Measurements from ENCODE around the gene CD164. TPM values are rescaled to one million over a fixed set of nuclear protein-coding genes. Genes with fewer than 3 reads are reported as not detected.

Gene CD164
- total and polyA plus RNA-seq, 7 experiments from 2014 or later = 149 to 275 (median 206) TPM

DNA sequence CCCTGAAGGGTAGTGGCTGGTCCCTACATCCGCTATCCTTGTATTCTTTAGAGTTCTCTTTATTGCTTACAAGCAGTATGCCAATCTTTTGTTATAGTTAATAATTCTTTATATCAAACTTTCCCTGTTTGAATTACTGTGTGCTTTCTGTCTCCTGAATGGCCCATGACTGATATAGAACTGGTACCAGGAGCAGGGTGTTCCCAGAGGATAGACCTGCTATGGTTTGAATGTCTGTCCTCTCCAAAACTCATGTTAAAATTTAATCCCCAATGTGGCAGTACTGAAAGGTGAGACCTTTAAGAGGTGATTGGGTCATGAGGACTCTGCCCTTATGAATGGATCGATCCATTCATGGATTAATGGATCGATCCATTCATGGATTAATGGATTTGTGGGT lies 26.0 kb downstream of the CD164 start:
- Histone ChIP-seq H3K4me3 (ENCODE audit: low read length) (no peak overlapping the region), H3K27ac (ENCODE audit: low read depth, low read length) (no peak overlapping the region), H3K27me3 (ENCODE audit: control insufficient read depth in 2 of 2, insufficient read depth in 2 of 2, low read length in 2 of 2) (no peaks in the 10 kb centered on the region), H3K36me3 (ENCODE audit: control insufficient read depth in 2 of 3, insufficient read depth in 3 of 3, low read length in 3 of 3) (peaks cover 0 to 55% (median 11%) of the 10 kb centered on the region in 3 experiments), H3K4me1 (ENCODE audit: control insufficient read depth in 2 of 2, insufficient read depth in 2 of 2, low read length in 2 of 2) (no peaks in the 10 kb centered on the region), H3K9me3 (ENCODE audit: control insufficient read depth in 2 of 3, low read length in 3 of 3) (peaks cover 0 to 6% (median 0%) of the 10 kb centered on the region in 3 experiments)
- Mint-ChIP-seq H3K9me3 (peaks cover 0 to 14% (median 4%) of the 10 kb centered on the region in 11 donors), H3K4me1 (peaks cover 9 to 26% (median 19%) of the 10 kb centered on the region in 7 donors), H3K27ac (no peak overlapping the region), H3K4me3 (no peak overlapping the region), H3K36me3 (peaks cover 15 to 79% (median 71%) of the 10 kb centered on the region in 5 donors), H3K27me3 (no peaks in the 10 kb centered on the region)
- CTCF ChIA-PET = interaction anchor here (0.6 kb wide), 1 partner anchor 58 kb away, joined by 3 read pairs; no protein-coding TSS in a partner anchor
- DNase-seq = no peak
- intact Hi-C loops (cut with micrococcal nuclease) = no loop called here
- POLR2A ChIA-PET = no interaction called here
- ATAC-seq = no peak

DNA sequence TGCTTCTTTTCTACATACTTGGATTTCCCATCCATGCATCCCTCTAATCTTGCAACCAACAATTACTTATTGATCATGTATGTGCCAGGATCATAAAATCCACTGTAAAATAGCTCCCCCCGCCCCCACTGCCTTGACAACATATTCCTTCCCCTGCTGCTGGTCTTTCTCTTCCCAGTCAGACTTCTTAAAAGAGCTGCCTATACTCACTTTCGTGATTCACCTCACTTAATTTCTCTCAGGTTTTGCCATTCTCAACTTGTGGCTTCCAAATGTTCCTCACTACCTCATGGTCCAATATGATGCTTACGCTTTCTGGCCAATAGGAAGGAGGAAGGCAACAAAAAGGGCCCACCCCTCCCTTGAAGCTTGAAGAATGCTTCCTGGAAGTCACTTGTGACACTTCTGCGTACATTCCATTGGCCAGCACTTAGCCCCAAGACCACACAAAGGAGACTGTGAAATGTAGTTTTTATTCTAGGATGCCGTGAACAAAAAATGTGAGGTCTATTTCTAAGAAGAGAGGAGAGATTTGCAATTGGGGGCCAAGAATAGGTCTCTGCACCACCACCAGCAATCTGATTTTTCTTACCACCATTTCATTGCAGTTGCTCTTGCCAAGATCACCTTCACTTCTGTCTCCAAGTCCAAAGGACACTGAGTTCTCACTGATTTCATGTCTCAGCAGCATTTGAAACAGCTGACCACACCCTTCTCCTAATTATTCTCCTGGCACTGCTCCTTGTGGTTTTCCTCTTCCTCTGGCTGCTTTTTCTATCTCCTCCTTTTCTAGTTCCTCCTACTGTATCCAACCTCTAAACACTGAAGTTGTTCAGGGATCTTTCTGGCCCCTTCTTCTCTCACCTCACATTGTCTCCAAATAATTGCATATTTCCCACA lies 30.8 kb downstream of the CD164 start:
- intact Hi-C loops (cut with micrococcal nuclease) = no loop called here

DNA sequence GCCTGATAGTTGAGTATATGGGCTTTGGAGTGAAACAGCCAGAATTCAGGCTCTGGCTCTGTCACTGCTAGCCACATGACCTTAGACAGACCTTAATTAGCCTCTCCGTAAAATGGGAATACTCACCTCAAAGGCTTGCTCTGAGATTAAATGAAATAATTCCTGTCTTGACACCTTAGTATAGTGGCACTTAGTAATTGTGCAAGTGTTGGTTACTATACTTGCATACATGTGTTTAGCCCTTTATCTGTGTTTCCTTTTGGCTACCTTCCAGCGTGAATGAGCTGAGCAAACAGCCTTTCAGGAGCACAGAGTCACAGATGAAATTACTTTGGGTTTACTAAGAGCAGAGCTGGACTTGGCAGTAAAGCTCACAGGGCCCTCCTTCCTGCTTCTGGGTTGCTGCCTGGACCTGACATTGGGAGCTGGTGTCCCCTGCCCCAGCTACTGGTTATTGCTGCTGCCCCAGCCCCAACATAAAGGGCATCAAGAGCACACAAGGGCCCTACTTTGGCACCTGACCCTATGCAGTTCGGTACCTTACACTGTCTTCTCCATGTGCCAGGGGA lies 32.8 kb downstream of the CD164 start:
- peaks cover 0 to 26% (median 20%) of the 10 kb centered on the region in 5 donors for H3K36me3 Mint-ChIP-seq
- no peaks in the 10 kb centered on the region for H3K9me3 Mint-ChIP-seq
- Histone ChIP-seq H3K4me3 (ENCODE audit: low read length) (no peak overlapping the region), H3K36me3 (ENCODE audit: control insufficient read depth in 2 of 3, insufficient read depth in 3 of 3, low read length in 3 of 3) (no peaks in the 10 kb centered on the region), H3K27ac (ENCODE audit: low read depth, low read length) (no peak overlapping the region), H3K9me3 (ENCODE audit: control insufficient read depth in 2 of 3, low read length in 3 of 3) (no peaks in the 10 kb centered on the region), H3K4me1 (ENCODE audit: control insufficient read depth in 2 of 2, insufficient read depth in 2 of 2, low read length in 2 of 2) (no peaks in the 10 kb centered on the region), H3K27me3 (ENCODE audit: control insufficient read depth in 2 of 2, insufficient read depth in 2 of 2, low read length in 2 of 2) (no peaks in the 10 kb centered on the region)
- no peak for DNase-seq
- H3K27ac Mint-ChIP-seq = peak overlapping the region in 4 of 9 donors; percentile 6 to 32 (median 18)
- no peak overlapping the region for H3K4me3 Mint-ChIP-seq
- ChIA-PET CTCF (interaction anchor here (0.9 kb wide), 1 partner anchor 12 kb away, joined by 3 read pairs; no protein-coding TSS in a partner anchor), POLR2A (no interaction called here)
- no peaks in the 10 kb centered on the region for H3K27me3 Mint-ChIP-seq
- intact Hi-C loops (cut with micrococcal nuclease) = no loop called here
- ATAC-seq = peak; percentile 53
- H3K4me1 Mint-ChIP-seq = peaks cover 14 to 26% (median 18%) of the 10 kb centered on the region in 7 donors

More for the DNA sequence above, 30.8 kb downstream of the CD164 start:
- ChIA-PET POLR2A (no interaction called here), CTCF (interaction anchor here (0.7 kb wide), 1 partner anchor 783 kb away, joined by 3 read pairs; no protein-coding TSS in a partner anchor)
- Histone ChIP-seq H3K4me3 (ENCODE audit: low read length) (no peak overlapping the region), H3K27ac (ENCODE audit: low read depth, low read length) (no peak overlapping the region), H3K9me3 (ENCODE audit: control insufficient read depth in 2 of 3, low read length in 3 of 3) (peaks cover 0 to 5% (median 0%) of the 10 kb centered on the region in 3 experiments), H3K36me3 (ENCODE audit: control insufficient read depth in 2 of 3, insufficient read depth in 3 of 3, low read length in 3 of 3) (peaks cover 0 to 11% (median 0%) of the 10 kb centered on the region in 3 experiments), H3K27me3 (ENCODE audit: control insufficient read depth in 2 of 2, insufficient read depth in 2 of 2, low read length in 2 of 2) (no peaks in the 10 kb centered on the region), H3K4me1 (ENCODE audit: control insufficient read depth in 2 of 2, insufficient read depth in 2 of 2, low read length in 2 of 2) (no peaks in the 10 kb centered on the region)
- DNase-seq (no peak), ATAC-seq (no peak)
- Mint-ChIP-seq H3K27ac (peak overlapping the region in 7 of 9 donors; percentile 2 to 44 (median 19)), H3K27me3 (no peaks in the 10 kb centered on the region), H3K4me1 (peaks cover 14 to 26% (median 18%) of the 10 kb centered on the region in 7 donors), H3K4me3 (no peak overlapping the region), H3K36me3 (peaks cover 3 to 36% (median 30%) of the 10 kb centered on the region in 5 donors), H3K9me3 (peaks cover 0 to 4% (median 3%) of the 10 kb centered on the region in 11 donors)

DNA sequence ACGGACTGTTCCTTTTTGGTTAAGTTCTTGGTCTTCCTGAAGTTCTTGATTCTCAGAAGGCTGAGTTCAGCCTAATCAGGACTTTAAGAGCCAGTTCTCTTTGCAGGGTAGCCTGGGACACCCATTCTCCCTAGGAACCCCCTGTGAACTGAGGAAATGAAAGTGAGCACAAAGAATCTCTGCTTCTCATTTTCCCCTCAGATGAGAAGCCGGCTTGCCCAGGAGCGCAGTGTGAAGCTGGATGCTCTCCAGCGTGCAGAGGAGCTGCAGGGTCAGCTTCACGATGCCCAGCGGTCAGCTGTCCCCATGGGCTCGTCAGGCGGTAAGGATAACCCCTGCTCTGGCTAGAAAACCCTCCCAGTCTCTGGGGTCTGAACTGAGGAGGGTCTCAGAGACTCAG lies 34.0 kb downstream of the CD164 start:
- intact Hi-C loops (cut with micrococcal nuclease) = no loop called here
- Histone ChIP-seq H3K4me3 (ENCODE audit: low read length) (no peak overlapping the region), H3K9me3 (ENCODE audit: control insufficient read depth in 2 of 3, low read length in 3 of 3) (no peaks in the 10 kb centered on the region), H3K27me3 (ENCODE audit: control insufficient read depth in 2 of 2, insufficient read depth in 2 of 2, low read length in 2 of 2) (no peaks in the 10 kb centered on the region), H3K27ac (ENCODE audit: low read depth, low read length) (no peak overlapping the region), H3K4me1 (ENCODE audit: control insufficient read depth in 2 of 2, insufficient read depth in 2 of 2, low read length in 2 of 2) (no peaks in the 10 kb centered on the region), H3K36me3 (ENCODE audit: control insufficient read depth in 2 of 3, insufficient read depth in 3 of 3, low read length in 3 of 3) (no peaks in the 10 kb centered on the region)
- DNase-seq (no peak), ATAC-seq (no peak)
- Mint-ChIP-seq H3K27ac (no peak overlapping the region), H3K36me3 (peaks cover 0 to 19% (median 18%) of the 10 kb centered on the region in 5 donors), H3K27me3 (no peaks in the 10 kb centered on the region), H3K4me3 (no peak overlapping the region), H3K9me3 (no peaks in the 10 kb centered on the region), H3K4me1 (peaks cover 14 to 26% (median 18%) of the 10 kb centered on the region in 7 donors)
- ChIA-PET CTCF (no interaction called here), POLR2A (no interaction called here)

DNA sequence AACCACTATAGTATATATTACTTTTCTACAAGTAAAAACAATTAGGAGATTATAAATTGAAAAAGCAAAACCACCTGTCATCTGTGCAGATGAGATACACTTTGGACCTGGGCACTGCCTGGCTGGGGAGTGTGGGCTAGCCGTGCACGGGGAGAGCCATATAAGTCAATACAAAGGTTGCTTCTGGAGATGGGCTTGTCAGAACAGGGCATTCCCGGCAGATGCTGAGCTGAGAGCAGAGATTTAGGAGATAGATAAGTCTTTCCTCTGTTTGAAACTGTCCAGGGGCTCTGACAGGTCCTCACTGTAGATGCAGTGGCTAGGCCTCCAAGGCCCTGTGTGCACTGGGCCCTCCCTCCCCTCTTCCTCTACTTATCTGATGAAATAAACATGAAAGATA lies 34.5 kb downstream of the CD164 start:
- POLR2A ChIA-PET = no interaction called here
- ATAC-seq = no peak
- CTCF ChIA-PET = no interaction called here

DNA sequence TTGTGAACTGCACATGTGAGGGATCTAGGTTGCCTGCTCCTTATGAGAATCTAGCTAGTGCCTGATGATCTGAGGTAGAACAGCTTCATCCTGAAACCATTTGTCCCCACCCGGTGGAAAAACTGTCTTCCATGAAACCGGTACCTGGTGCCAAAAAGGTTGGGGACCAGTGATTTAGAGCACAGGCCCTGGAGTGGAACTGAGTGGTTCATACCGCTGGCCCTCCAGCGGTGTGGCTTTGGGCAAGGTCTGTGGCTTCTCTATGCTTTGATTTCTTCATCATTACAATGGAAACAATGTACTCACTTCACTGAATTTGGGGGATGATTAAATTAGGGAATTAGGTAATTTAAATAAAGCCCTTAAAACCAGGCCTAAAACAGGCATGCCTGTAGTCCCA lies 36.3 kb downstream of the CD164 start:
- POLR2A ChIA-PET = no interaction called here
- H3K27ac ChIP-seq (ENCODE audit: low read depth, low read length) = no peak overlapping the region
- intact Hi-C loops (cut with micrococcal nuclease) = no loop called here

More for the DNA sequence above, 34.5 kb downstream of the CD164 start:
- Mint-ChIP-seq H3K4me1 (peaks cover 10 to 25% (median 18%) of the 10 kb centered on the region in 7 donors), H3K9me3 (no peaks in the 10 kb centered on the region), H3K4me3 (no peak overlapping the region), H3K27me3 (no peaks in the 10 kb centered on the region), H3K36me3 (peaks cover 0 to 15% (median 13%) of the 10 kb centered on the region in 5 donors), H3K27ac (peak overlapping the region in 2 of 9 donors; percentile 4 to 48)
- no peaks in the 10 kb centered on the region for H3K4me1 ChIP-seq (ENCODE audit: control insufficient read depth in 2 of 2, insufficient read depth in 2 of 2, low read length in 2 of 2)
- intact Hi-C loops (cut with micrococcal nuclease) = no loop called here
- H3K27me3 ChIP-seq (ENCODE audit: control insufficient read depth in 2 of 2, insufficient read depth in 2 of 2, low read length in 2 of 2) = no peaks in the 10 kb centered on the region
- H3K27ac ChIP-seq (ENCODE audit: low read depth, low read length) = no peak overlapping the region
- H3K9me3 ChIP-seq (ENCODE audit: control insufficient read depth in 2 of 3, low read length in 3 of 3) = no peaks in the 10 kb centered on the region
- H3K4me3 ChIP-seq (ENCODE audit: low read length) = no peak overlapping the region
- H3K36me3 ChIP-seq (ENCODE audit: control insufficient read depth in 2 of 3, insufficient read depth in 3 of 3, low read length in 3 of 3) = no peaks in the 10 kb centered on the region
- DNase-seq = no peak

More for the DNA sequence above, 36.3 kb downstream of the CD164 start:
- H3K4me3 ChIP-seq (ENCODE audit: low read length) = no peak overlapping the region
- no peak overlapping the region for H3K27ac Mint-ChIP-seq
- no peaks in the 10 kb centered on the region for H3K9me3 ChIP-seq (ENCODE audit: control insufficient read depth in 2 of 3, low read length in 3 of 3)
- no peaks in the 10 kb centered on the region for H3K27me3 ChIP-seq (ENCODE audit: control insufficient read depth in 2 of 2, insufficient read depth in 2 of 2, low read length in 2 of 2)
- peaks cover 0 to 11% (median 4%) of the 10 kb centered on the region in 7 donors for H3K4me1 Mint-ChIP-seq
- DNase-seq (no peak), ATAC-seq (no peak)
- H3K4me3 Mint-ChIP-seq = no peak overlapping the region
- peaks cover 0 to 8% (median 4%) of the 10 kb centered on the region in 5 donors for H3K36me3 Mint-ChIP-seq
- no peaks in the 10 kb centered on the region for H3K36me3 ChIP-seq (ENCODE audit: control insufficient read depth in 2 of 3, insufficient read depth in 3 of 3, low read length in 3 of 3)
- H3K27me3 Mint-ChIP-seq = no peaks in the 10 kb centered on the region
- CTCF ChIA-PET = no interaction called here
- H3K4me1 ChIP-seq (ENCODE audit: control insufficient read depth in 2 of 2, insufficient read depth in 2 of 2, low read length in 2 of 2) = no peaks in the 10 kb centered on the region
- H3K9me3 Mint-ChIP-seq = no peaks in the 10 kb centered on the region

All from naive thymus-derived CD4-positive, alpha-beta T cell (primary cell).